ENCODE data around the gene KLK3. TPM values are rescaled to one million over a fixed set of nuclear protein-coding genes. Genes with fewer than 3 reads are reported as not detected.

KLK3 gene
- not detected in 2 replicates for total RNA-seq

GRCh38 chr19:50854636-50855410 is at the start of gene KLK3:
TSS of gene KLK3 (plus strand) at chr19:50854915. CDS start at chr19:50854956, 41 bp downstream.

GRCh38 chr19:50823389-50824042 is 31.2 kb upstream of the KLK3 start, which contains the start of gene KLK1:
TSS of gene KLK1 (minus strand) at chr19:50823787. CDS start at chr19:50823748, 39 bp downstream.

GRCh38 chr19:50833117-50833801 is 21.5 kb upstream of the KLK3 start, which contains the start of gene KLK15:
TSS of gene KLK15 (minus strand) at chr19:50833574. CDS start at chr19:50831492, 2,082 bp downstream.

GRCh38 chr19:50873056-50873455 is 18.3 kb downstream of the KLK3 start, which contains the start of gene KLK2:
TSS of gene KLK2 (plus strand) at chr19:50873439. CDS start at chr19:50873474, 35 bp downstream.

Other genes starting within 250 kb of the KLK3 start
- gene SYT3, start 215.0 kb upstream of the KLK3 start, total RNA-seq = not detected in 2 replicates
- not detected in 2 replicates for gene C19orf81, start 205.5 kb upstream of the KLK3 start, total RNA-seq
- gene SHANK1, start 135.1 kb upstream of the KLK3 start, total RNA-seq = not detected in 2 replicates
- gene CLEC11A, start 131.6 kb upstream of the KLK3 start, total RNA-seq = 0.43 and 0.79 TPM in 2 replicates
- gene GPR32, start 84.5 kb upstream of the KLK3 start, total RNA-seq = not detected in 2 replicates
- gene ACP4, start 64.5 kb upstream of the KLK3 start, total RNA-seq = not detected in 2 replicates
- not detected in 2 replicates for gene KLK1, start 31.1 kb upstream of the KLK3 start, total RNA-seq
- not detected in 2 replicates for gene KLK15, start 21.3 kb upstream of the KLK3 start, total RNA-seq
- gene KLK2, start 18.5 kb downstream of the KLK3 start, total RNA-seq = not detected in 2 replicates
- not detected in 2 replicates for gene KLK4, start 56.5 kb downstream of the KLK3 start, total RNA-seq
- not detected in 2 replicates for gene KLK5, start 98.1 kb downstream of the KLK3 start, total RNA-seq
- gene KLK6, start 114.7 kb downstream of the KLK3 start, total RNA-seq = 0.39 and 1.6 TPM in 2 replicates
- gene KLK7, start 129.0 kb downstream of the KLK3 start, total RNA-seq = not detected in 2 replicates
- 0.39 TPM in 1 of 2 replicates, not detected in the other for gene KLK8, start 146.7 kb downstream of the KLK3 start, total RNA-seq
- not detected in 2 replicates for gene KLK10, start 164.8 kb downstream of the KLK3 start, total RNA-seq
- not detected in 2 replicates for gene KLK11, start 171.7 kb downstream of the KLK3 start, total RNA-seq
- gene KLK12, start 180.1 kb downstream of the KLK3 start, total RNA-seq = not detected in 2 replicates
- not detected in 2 replicates for gene KLK13, start 210.2 kb downstream of the KLK3 start, total RNA-seq
- not detected in 2 replicates for gene KLK14, start 228.0 kb downstream of the KLK3 start, total RNA-seq